Heart left ventricle (tissue), 16 donors: Measurements from ENCODE around the gene CABLES1. TPM values are rescaled to one million over a fixed set of nuclear protein-coding genes. Genes with fewer than 3 reads are reported as not detected.

ENCODE experiments used
- ATAC-seq, 4 donors: fragments of 200-7000 bp; cut with Tn5 transposase; one replicate each; pipeline ENCODE4 v1.9.1; 2020 to 2022; ENCODE audit warnings: moderate library complexity in 4 of 4, mild to moderate bottlenecking in 3 of 4, moderate number of reproducible peaks in 1 of 4
- DNase-seq, 5 donors: peaks; one replicate each; pipeline ENCODE4 v3.0.0-alpha.2; 2020
- H3K27ac ChIP-seq, 12 donors: fragments of 200-600 bp; sonication (generic) in 4 of 12; one replicate each; pipeline versions ENCODE4 v1.5.0 to v1.8.0; 2016 to 2022; ENCODE audit warnings: mild to moderate bottlenecking in 2 of 12
- H3K27me3 ChIP-seq, 9 donors: fragments of 200-600 bp; sonication (generic) in 2 of 9; one replicate each; pipeline versions ENCODE4 v1.5.1 to v1.8.0; 2016 to 2022; ENCODE audit warnings: mild to moderate bottlenecking in 3 of 9
- H3K36me3 ChIP-seq, 9 donors: fragments of 200-600 bp; sonication (generic) in 2 of 9; one replicate each; pipeline versions ENCODE4 v1.5.0 to v1.8.0; 2018 to 2022; ENCODE audit warnings: mild to moderate bottlenecking in 2 of 9
- H3K4me1 ChIP-seq, 12 donors: fragments of 200-600 bp; sonication (generic) in 4 of 12; one replicate each; pipeline versions ENCODE4 v1.5.0 to v1.8.0; 2016 to 2022; ENCODE audit warnings: mild to moderate bottlenecking in 3 of 12
- H3K4me3 ChIP-seq, 12 donors: fragments of 200-600 bp; sonication (generic) in 4 of 12; one replicate each; pipeline versions ENCODE4 v1.5.0 to v1.8.0; 2017 to 2022; ENCODE audit warnings: mild to moderate bottlenecking in 9 of 12, moderate library complexity in 4 of 12
- H3K9me3 ChIP-seq, 12 donors: fragments of 200-600 bp; sonication (generic) in 4 of 12; one replicate each; pipeline versions ENCODE4 v1.5.0 to v1.8.0; 2016 to 2022; ENCODE audit warnings: mild to moderate bottlenecking in 1 of 12
- CTCF ChIP-seq, 12 donors: fragments of 200-600 bp; sonication (generic) in 4 of 12; IDR thresholded peaks; one replicate each; pipeline versions ENCODE4 v1.5.0 to v1.8.0; 2018 to 2022; ENCODE audit warnings: antibody characterized with exemption in 12 of 12, mild to moderate bottlenecking in 5 of 12
- POLR2A ChIP-seq, 2 donors: fragments of 450-650 bp; IDR thresholded peaks; one replicate each; pipeline ENCODE4 v1.6.1; 2017; ENCODE audit warnings: antibody characterized with exemption in 2 of 2, mild to moderate bottlenecking in 2 of 2, moderate library complexity in 2 of 2
- WGBS, 4 donors: extraction: QIAGEN DNeasy Blood & Tissue Kit in 2 of 4; methylation state at CpG; one replicate each; pipeline versions ENCODE4 v1.1.5 to v1.1.7; 2013 to 2018; 5-methylcytosine and 5-hydroxymethylcytosine counted together
- intact Hi-C, 10 donors: fragments of 100-400 bp; cut with DNase I; formaldehyde crosslinking; loops; one replicate each; pipeline versions ENCODE4 v1.11.1 to v1.14.2; 2022
- polyA plus RNA-seq, 2 donors: library from polyadenylated mRNA; stranded (reverse); fragments of 200-250 nt; gene quantifications; one replicate each; pipeline ENCODE4 v1.2.3, GENCODE V29; 2013
- total RNA-seq, 9 donors: library from RNA; depleted of rRNA in 2 of 9; stranded (reverse); fragments of >200 nt in 2 of 9; fragmentation: NEBNext Ultra II Directional in 3 of 9; extraction: Animal tissue kit (Norgen Biotek cat#: 25700) in 3 of 9; gene quantifications; one replicate each; pipeline versions ENCODE4 v1.1.0 to v1.2.4, GENCODE V29; 2016 to 2023
- donor health status: ischemic (EF 13 %, LVEDD 7.1; RV severe dilation, severe dysfunction).
- donor health status: healthy with polysubstance abuse.
- donor health status: DM: no; HTN: yes; CAD: no.
- donor health status: DM: no; HTN: no; CAD: no.
- donor health status: ischemic (EF 25% LVEDD 6.9; RV normal size, moderate dysfunction).
- donor health status: ischemic (EF 25% LVEDD 5.7; RV mildly dilated, moderate dysfunction).
- donor health status: healthy.
- donor health status: DM: yes; HTN: yes; CAD: no.
- donor health status: ischemic (EF 35%, LVEDD 5.7; RV mildly dilated, moderate dysfunction).
- donor health status: nonischemic (EF 11% LVEDD 7.7; RV severe dilation, severe dysfunction).
- donor health status: DM: yes; HTN: yes; CAD: no.
- donor health status: PGD.
- donor health status: ischemic (EF 29% LVEDD 5.4; RV normal size, mild dysfunction).
- donor health status: nonischemic (EF 23%, LVEDD 6.1; RV moderate dilation, normal function).

The CABLES1 gene
- total and polyA plus RNA-seq, 11 donors = 0.28 to 7.2 (median 2.1) TPM

- Histone ChIP-seq H3K27me3 (no peaks in the 10 kb centered on the region), H3K27ac (no peak overlapping the region), H3K9me3 (no peaks in the 10 kb centered on the region), H3K4me1 (peaks cover 0 to 29% (median 0%) of the 10 kb centered on the region in 12 donors), H3K36me3 (no peaks in the 10 kb centered on the region), H3K4me3 (no peak overlapping the region)
- WGBS, 4 donors = 72 to 81% (median 76%) methylated on average over 13 to 14 of the region's 14 CpGs
- intact Hi-C loops = no loop called here
- no peak for TF ChIP-seq POLR2A (IDR thresholded peaks at IDR 0.05)
- TF ChIP-seq CTCF (IDR thresholded peaks at IDR 0.05) = no peak
- DNase-seq = no peak
- ATAC-seq = peak in 2 of 4 donors; percentile 34 to 48
Observed at GRCh38 chr18:23307567-23308295, 172.4 kb downstream of the CABLES1 start.

Other genes starting within 250 kb of the CABLES1 start
- 10 to 100 TPM in 1 of 9 donors, 1 to 10 TPM in 8; 5.1 to 12.2 (median 8.6) TPM for gene RBBP8, start 202.2 kb upstream of the CABLES1 start, total RNA-seq
- gene RBBP8, start 202.2 kb upstream of the CABLES1 start, polyA plus RNA-seq = 1 to 10 TPM; 8.8 to 9.5 TPM